Astrocyte (in vitro differentiated cells and primary cell): Measurements from ENCODE around the gene TMPRSS13. TPM values are rescaled to one million over a fixed set of nuclear protein-coding genes. Genes with fewer than 3 reads are reported as not detected.

ENCODE experiments used
- DNase-seq: peaks from one replicate; pipeline ENCODE4 v3.0.0-alpha.2; 2010; ENCODE audit warnings: low read depth
- FAIRE-seq: peaks from 2 replicates; lab custom pipeline; 2011; peaks lifted over from hg19 to GRCh38; lab: Jason Lieb, UNC
- H2AFZ ChIP-seq: 2 replicates; pipeline ENCODE4 v1.6.0; 2012; ENCODE audit warnings: low read depth, low read length, inconsistent platforms
- H3K27ac ChIP-seq: 2 replicates; pipeline ENCODE4 v1.5.1; 2011; ENCODE audit warnings: low read depth, low read length, inconsistent platforms
- H3K27me3 ChIP-seq: 2 replicates; pipeline ENCODE4 v1.6.0; 2011; ENCODE audit warnings: low read length, inconsistent platforms; ENCODE audit not compliant: insufficient read depth
- H3K36me3 ChIP-seq: 2 replicates; pipeline ENCODE4 v1.5.1; 2011; ENCODE audit warnings: low read length, inconsistent platforms; ENCODE audit not compliant: insufficient read depth
- H3K4me1 ChIP-seq: 2 replicates; pipeline ENCODE4 v1.5.1; 2011; ENCODE audit warnings: low read length, inconsistent platforms; ENCODE audit not compliant: insufficient read depth
- H3K4me2 ChIP-seq: 2 replicates; pipeline ENCODE4 v1.6.0; 2012; ENCODE audit warnings: low read length, inconsistent platforms
- H3K4me3 ChIP-seq: 2 replicates; pipeline ENCODE4 v1.5.1; 2011; ENCODE audit warnings: low read depth, mild to moderate bottlenecking, low read length, inconsistent platforms; ENCODE audit not compliant: insufficient read depth
- H3K79me2 ChIP-seq: 2 replicates; pipeline ENCODE4 v1.6.0; 2012; ENCODE audit warnings: mild to moderate bottlenecking, low read length, inconsistent platforms; ENCODE audit not compliant: insufficient read depth
- H3K9ac ChIP-seq: 2 replicates; pipeline ENCODE4 v1.6.0; 2012; ENCODE audit warnings: mild to moderate bottlenecking, low read length, inconsistent platforms
- H3K9me3 ChIP-seq: 2 replicates; pipeline ENCODE4 v1.5.1; 2012; ENCODE audit warnings: low read depth, mild to moderate bottlenecking, low read length, inconsistent platforms; ENCODE audit not compliant: insufficient read depth
- H4K20me1 ChIP-seq: 2 replicates; pipeline ENCODE4 v1.6.0; 2012; ENCODE audit warnings: low read length, inconsistent platforms; ENCODE audit not compliant: insufficient read depth
- H3K27ac Mint-ChIP-seq: one replicate; pipeline ENCODE4 v1.8.0; 2021; ENCODE audit warnings: mild to moderate bottlenecking, mixed read lengths; ENCODE audit not compliant: unreplicated experiment
- H3K27me3 Mint-ChIP-seq: one replicate; pipeline ENCODE4 v1.8.0; 2021; ENCODE audit warnings: low read depth, mixed read lengths; ENCODE audit not compliant: unreplicated experiment
- H3K36me3 Mint-ChIP-seq: one replicate; pipeline ENCODE4 v1.8.0; 2021; ENCODE audit warnings: low read depth, mixed read lengths; ENCODE audit not compliant: unreplicated experiment
- H3K4me1 Mint-ChIP-seq: one replicate; pipeline ENCODE4 v1.8.0; 2021; ENCODE audit warnings: low read depth, mixed read lengths; ENCODE audit not compliant: unreplicated experiment
- H3K4me3 Mint-ChIP-seq: one replicate; pipeline ENCODE4 v1.8.0; 2021; ENCODE audit warnings: mild to moderate bottlenecking, moderate library complexity, mixed read lengths; ENCODE audit not compliant: unreplicated experiment
- H3K9me3 Mint-ChIP-seq: one replicate; pipeline ENCODE4 v1.8.0; 2021; ENCODE audit warnings: mild to moderate bottlenecking, mixed read lengths; ENCODE audit not compliant: unreplicated experiment
- CTCF ChIP-seq: IDR thresholded peaks from 2 replicates; pipeline ENCODE4 v1.5.1; 2011; ENCODE audit warnings: low read depth, mild to moderate bottlenecking, inconsistent platforms, low read length, moderate library complexity; ENCODE audit not compliant: insufficient read depth
- EZH2 ChIP-seq: IDR thresholded peaks from 2 replicates; pipeline ENCODE4 v1.6.1; 2012; ENCODE audit warnings: mild to moderate bottlenecking, low read length, inconsistent platforms; ENCODE audit not compliant: insufficient read depth
- total RNA-seq: library from RNA; stranded (reverse); gene quantifications from 2 replicates; pipeline ENCODE4 v1.2.1, GENCODE V29; 2021

The TMPRSS13 gene
- total RNA-seq, 1 donor from 2014 or later = 0.66 TPM

GRCh38 chr11:117945047-117945810 is 16.0 kb upstream of the TMPRSS13 start:
- no peaks in the 10 kb centered on the region for H3K9me3 Mint-ChIP-seq
- no peak for FAIRE-seq
- H3K27ac ChIP-seq = no peak overlapping the region
- no peak for TF ChIP-seq CTCF
- TF ChIP-seq EZH2 = no peak
- no peaks in the 10 kb centered on the region for H3K36me3 Mint-ChIP-seq
- DNase-seq = no peak
- H3K4me2 ChIP-seq = no peak overlapping the region
- no peak overlapping the region for H3K9ac ChIP-seq
- H3K4me3 Mint-ChIP-seq = no peak overlapping the region
- H3K9me3 ChIP-seq = no peaks in the 10 kb centered on the region
- H2AFZ ChIP-seq = no peak overlapping the region
- no peaks in the 10 kb centered on the region for H4K20me1 ChIP-seq
- H3K4me1 Mint-ChIP-seq = peaks cover 4% of the 10 kb centered on the region
- no peaks in the 10 kb centered on the region for H3K4me1 ChIP-seq
- no peaks in the 10 kb centered on the region for H3K36me3 ChIP-seq
- no peak overlapping the region for H3K4me3 ChIP-seq
- H3K27me3 Mint-ChIP-seq = peaks cover 14% of the 10 kb centered on the region
- peaks cover 2% of the 10 kb centered on the region for H3K27me3 ChIP-seq
- no peaks in the 10 kb centered on the region for H3K79me2 ChIP-seq
- H3K27ac Mint-ChIP-seq = no peak overlapping the region

GRCh38 chr11:117944554-117944953 is 15.4 kb upstream of the TMPRSS13 start:
- H4K20me1 ChIP-seq = no peaks in the 10 kb centered on the region

More at GRCh38 chr11:117944554-117944953, 15.4 kb upstream of the TMPRSS13 start:
- Mint-ChIP-seq H3K27ac (no peak overlapping the region), H3K9me3 (no peaks in the 10 kb centered on the region), H3K36me3 (no peaks in the 10 kb centered on the region), H3K4me3 (no peak overlapping the region), H3K4me1 (peaks cover 4% of the 10 kb centered on the region), H3K27me3 (peaks cover 12% of the 10 kb centered on the region)
- H3K27me3 ChIP-seq = no peaks in the 10 kb centered on the region
- no peak overlapping the region for H3K4me2 ChIP-seq
- H3K9ac ChIP-seq = no peak overlapping the region
- H3K4me1 ChIP-seq = no peaks in the 10 kb centered on the region
- no peak overlapping the region for H3K4me3 ChIP-seq
- no peak overlapping the region for H3K27ac ChIP-seq
- H3K9me3 ChIP-seq = no peaks in the 10 kb centered on the region
- H3K79me2 ChIP-seq = no peaks in the 10 kb centered on the region
- H3K36me3 ChIP-seq = no peaks in the 10 kb centered on the region
- DNase-seq (no peak), FAIRE-seq (no peak)
- TF ChIP-seq CTCF (no peak), EZH2 (no peak)
- no peak overlapping the region for H2AFZ ChIP-seq
